K562 (cell line): ENCODE data around the gene DNAJC9. TPM values are rescaled to one million over a fixed set of nuclear protein-coding genes. Genes with fewer than 3 reads are reported as not detected.

Source experiments
- ASH1L ChIP-seq: fragments of 450-650 bp; IDR thresholded peaks from 2 replicates; pipeline ENCODE4 v1.6.1; 2018; ENCODE audit warnings: borderline replicate concordance, mild to moderate bottlenecking, low read depth; ENCODE audit not compliant: partially characterized antibody
- ESRRB ChIP-seq: fragments of 250-450 bp; sonication (Bioruptor Pico); IDR thresholded peaks from 2 replicates; pipeline ENCODE4 v1.5.0; 2020; ENCODE audit warnings: mild to moderate bottlenecking, moderate library complexity, borderline replicate concordance
- FOS ChIP-seq: IDR thresholded peaks from 3 replicates; pipeline ENCODE4 v1.6.1; 2011; ENCODE audit not compliant: insufficient read length; ENCODE audit errors: extremely low read depth
- HNRNPUL1 ChIP-seq: fragments of 200-400 bp; formaldehyde crosslinking; IDR thresholded peaks from 2 replicates; pipeline ENCODE4 v1.6.1; 2017; ENCODE audit warnings: low read length
- KLF16 ChIP-seq: IDR thresholded peaks from 2 replicates; pipeline ENCODE4 v1.6.1; 2016; ENCODE audit warnings: antibody characterized with exemption
- MAFF ChIP-seq: IDR thresholded peaks from 2 replicates; pipeline ENCODE4 v1.6.1; 2012; ENCODE audit warnings: low read length, improper control_type of control experiment
- NONO ChIP-seq, 2 experiments: fragments of 200-400 bp in 1 of 2; fragments of 450-650 bp in 1 of 2; formaldehyde crosslinking in 1 of 2; IDR thresholded peaks; 2 replicates each; pipeline ENCODE4 v1.6.1; 2017; ENCODE audit warnings: low read depth in 2 of 2, mild to moderate bottlenecking in 2 of 2, moderate library complexity in 2 of 2, low read length in 1 of 2
- NR2F6 ChIP-seq: fragments of 450-650 bp; formaldehyde crosslinking; IDR thresholded peaks from 2 replicates; pipeline ENCODE4 v1.4.0; 2020; ENCODE audit warnings: mild to moderate bottlenecking
- RUNX1 ChIP-seq: sonication (generic); IDR thresholded peaks from 2 replicates; pipeline ENCODE4 v1.6.1; 2016; ENCODE audit warnings: antibody characterized with exemption, low read depth
- YY1 ChIP-seq, 3 experiments: IDR thresholded peaks; 2 replicates each; pipeline ENCODE4 v1.6.1; 2011; ENCODE audit warnings: low read length in 2 of 3, mild to moderate bottlenecking in 2 of 3, moderate library complexity in 2 of 3, borderline replicate concordance in 1 of 3, control low read depth in 1 of 3, low read depth in 1 of 3; ENCODE audit not compliant: insufficient read depth in 3 of 3, insufficient replicate concordance in 2 of 3, control insufficient read depth in 1 of 3, insufficient read length in 1 of 3; ENCODE audit errors: extremely low read depth in 1 of 3
- ZNF140 ChIP-seq: fragments of 250-450 bp; sonication (Bioruptor Pico); IDR thresholded peaks from 2 replicates; pipeline ENCODE4 v1.8.0; 2021; ENCODE audit warnings: moderate library complexity, mild to moderate bottlenecking, inconsistent platforms
- ZNF507 ChIP-seq: conservative IDR thresholded peaks from 2 replicates; pipeline ENCODE4 v1.6.1; 2017; ENCODE audit warnings: missing genetic modification characterization, missing compliant biosample characterization
- ZNF584 ChIP-seq: fragments of 200-800 bp; sonication (Bioruptor generic); IDR thresholded peaks from 2 replicates; pipeline ENCODE4 v1.6.1; 2016; ENCODE audit warnings: low read depth, mild to moderate bottlenecking, missing genetic modification characterization, missing compliant biosample characterization
- ZNF589 ChIP-seq: fragments of 200-800 bp; sonication (Bioruptor generic); IDR thresholded peaks from 2 replicates; pipeline ENCODE4 v1.6.1; 2016; ENCODE audit warnings: low read depth, missing genetic modification characterization, missing compliant biosample characterization
- ZNF778 ChIP-seq: fragments of 450-650 bp; formaldehyde crosslinking; IDR thresholded peaks from 2 replicates; pipeline ENCODE4 v1.4.0; 2020; ENCODE audit warnings: mild to moderate bottlenecking, moderate library complexity
- ZZZ3 ChIP-seq: fragments of 450-650 bp; IDR thresholded peaks from 2 replicates; pipeline ENCODE4 v1.6.1; 2016; ENCODE audit warnings: antibody characterized with exemption, mild to moderate bottlenecking, moderate library complexity
- polyA plus RNA-seq, 8 experiments: library from polyadenylated mRNA; depleted of rRNA in 4 of 8; stranded (reverse) in 5 of 8; unstranded in 3 of 8; fragments of >200 nt; fragmentation: Nextera tagmentation in 2 of 8; fragmentation: Illumina TruSeq in 1 of 8; extraction: Ambion mirVana in 2 of 8; extraction: Trizol in 1 of 8; gene quantifications; 2 replicates each; pipeline versions ENCODE4 v1.2.1 to v1.2.3, GENCODE V29; 2011 to 2014; ENCODE audit warnings: inconsistent platforms in 1 of 8, missing spikeins in 1 of 8
- total RNA-seq, 7 experiments: library from RNA; depleted of rRNA in 6 of 7; stranded (reverse); fragments of >200 nt in 6 of 7; fragmentation: Illumina TruSeq in 2 of 7; extraction: Trizol in 2 of 7; gene quantifications; 2 replicates each; pipeline versions ENCODE4 v1.2.1 to v1.2.3, GENCODE V29; 2011 to 2021; ENCODE audit warnings: low replicate concordance in 1 of 7
- TF ChIP-seq, protein P1 (sequence below): fragments of 450-650 bp; formaldehyde crosslinking; IDR thresholded peaks from 2 replicates; pipeline ENCODE4 v1.4.0; 2020; ENCODE audit warnings: mild to moderate bottlenecking, moderate library complexity
- TF ChIP-seq, protein P2 (sequence below): fragments of 250-450 bp; sonication (Bioruptor Pico); IDR thresholded peaks from 2 replicates; pipeline ENCODE4 v1.4.0; 2020; ENCODE audit warnings: mild to moderate bottlenecking, moderate library complexity, borderline replicate concordance
- TF ChIP-seq, protein P3 (sequence below): sonication (generic); formaldehyde crosslinking; IDR thresholded peaks from 2 replicates; pipeline ENCODE4 v1.8.0; 2022; ENCODE audit warnings: missing genetic modification reagents, mild to moderate bottlenecking, borderline replicate concordance
- TF ChIP-seq, protein P4 (sequence below): fragments of 450-650 bp; IDR thresholded peaks from 2 replicates; pipeline ENCODE4 v1.6.1; 2018; ENCODE audit warnings: mild to moderate bottlenecking, low read depth; ENCODE audit not compliant: partially characterized antibody

Gene DNAJC9
- total and polyA plus RNA-seq, 9 of the 15 experiments (the other 6 are each of a cell fraction or from before 2014, with no cell fraction given): 66.7 to 133 (median 102) TPM

DNA sequence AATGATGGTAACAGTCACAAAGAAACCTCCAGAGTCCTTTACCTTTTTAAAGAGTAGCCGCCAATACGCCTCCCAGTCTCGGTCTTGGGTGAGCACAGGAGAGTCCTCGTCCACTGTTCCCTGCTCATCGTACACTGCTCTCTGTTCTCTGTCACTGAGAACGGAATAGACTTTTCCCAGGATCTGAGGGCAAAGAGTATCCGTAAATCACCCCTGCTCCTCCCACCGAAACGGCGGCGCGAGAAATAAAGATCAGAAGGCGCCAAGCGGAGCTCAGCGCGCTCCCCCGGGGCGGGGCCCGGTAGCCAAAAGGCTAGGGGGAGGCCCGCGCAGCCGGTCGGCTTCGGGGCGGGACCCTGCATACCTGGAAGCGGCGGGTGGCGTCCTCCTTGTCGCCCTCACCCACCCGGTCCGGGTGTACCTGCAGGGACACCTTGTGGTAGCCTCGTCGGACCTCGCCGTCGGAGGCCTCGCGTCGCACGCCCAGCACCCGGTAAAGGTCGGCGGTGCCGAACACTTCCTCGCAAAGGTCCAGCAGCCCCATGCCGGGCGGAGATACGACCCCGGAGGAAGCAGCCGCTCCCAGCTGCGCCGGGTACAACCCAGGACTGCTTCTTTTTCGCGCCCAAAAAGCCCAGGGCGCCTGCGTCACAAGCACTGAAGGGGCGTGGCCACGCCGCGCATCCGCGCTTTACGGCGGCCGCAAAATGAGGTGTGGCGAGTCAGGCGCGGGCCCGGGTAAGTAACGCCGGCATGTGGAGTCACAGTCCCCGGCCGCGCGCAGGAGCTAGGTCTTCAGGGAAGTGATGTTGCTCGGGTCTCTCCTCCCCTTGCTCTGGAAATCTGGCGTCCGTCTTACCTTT is at the start of gene DNAJC9 (continued):
- TF ChIP-seq RUNX1 (no peak; the same call in 1 of the 2 replicates), ZNF584 (CRISPR knock-in tag) (no peak), ZZZ3 (no peak; the same call in 1 of the 2 replicates), NR2F6 (CRISPR knock-in tag) (peak; percentile 8; the same call in 1 of the 2 replicates), NONO (IDR thresholded peaks at IDR 0.05; ENCODE audit: low read depth in 2 of 2, low read length in 1 of 2) (peak; percentile 74 to 83), ASH1L (no peak), MAFF (no peak), FOS (no peak), ZNF140 (CRISPR knock-in tag) (no peak), KLF16 (no peak), ESRRB (CRISPR knock-in tag) (no peak), ZNF589 (CRISPR knock-in tag) (no peak; the same call in 1 of the 2 replicates), ZNF507 (no peak), HNRNPUL1 (no peak), YY1 (IDR thresholded peaks at IDR 0.05; ENCODE audit: borderline replicate concordance in 1 of 3, control insufficient read depth in 1 of 3, extremely low read depth in 1 of 3, insufficient read depth in 3 of 3, insufficient read length in 1 of 3, insufficient replicate concordance in 2 of 3, low read depth in 1 of 3, low read length in 2 of 3) (peak in 2 of 3 experiments; percentile 54 to 71), ZNF778 (CRISPR knock-in tag) (no peak)
- TF ChIP-seq, protein P1, sequence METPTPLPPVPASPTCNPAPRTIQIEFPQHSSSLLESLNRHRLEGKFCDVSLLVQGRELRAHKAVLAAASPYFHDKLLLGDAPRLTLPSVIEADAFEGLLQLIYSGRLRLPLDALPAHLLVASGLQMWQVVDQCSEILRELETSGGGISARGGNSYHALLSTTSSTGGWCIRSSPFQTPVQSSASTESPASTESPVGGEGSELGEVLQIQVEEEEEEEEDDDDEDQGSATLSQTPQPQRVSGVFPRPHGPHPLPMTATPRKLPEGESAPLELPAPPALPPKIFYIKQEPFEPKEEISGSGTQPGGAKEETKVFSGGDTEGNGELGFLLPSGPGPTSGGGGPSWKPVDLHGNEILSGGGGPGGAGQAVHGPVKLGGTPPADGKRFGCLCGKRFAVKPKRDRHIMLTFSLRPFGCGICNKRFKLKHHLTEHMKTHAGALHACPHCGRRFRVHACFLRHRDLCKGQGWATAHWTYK (CRISPR knock-in tag): peak; percentile 96
- TF ChIP-seq, protein P2, sequence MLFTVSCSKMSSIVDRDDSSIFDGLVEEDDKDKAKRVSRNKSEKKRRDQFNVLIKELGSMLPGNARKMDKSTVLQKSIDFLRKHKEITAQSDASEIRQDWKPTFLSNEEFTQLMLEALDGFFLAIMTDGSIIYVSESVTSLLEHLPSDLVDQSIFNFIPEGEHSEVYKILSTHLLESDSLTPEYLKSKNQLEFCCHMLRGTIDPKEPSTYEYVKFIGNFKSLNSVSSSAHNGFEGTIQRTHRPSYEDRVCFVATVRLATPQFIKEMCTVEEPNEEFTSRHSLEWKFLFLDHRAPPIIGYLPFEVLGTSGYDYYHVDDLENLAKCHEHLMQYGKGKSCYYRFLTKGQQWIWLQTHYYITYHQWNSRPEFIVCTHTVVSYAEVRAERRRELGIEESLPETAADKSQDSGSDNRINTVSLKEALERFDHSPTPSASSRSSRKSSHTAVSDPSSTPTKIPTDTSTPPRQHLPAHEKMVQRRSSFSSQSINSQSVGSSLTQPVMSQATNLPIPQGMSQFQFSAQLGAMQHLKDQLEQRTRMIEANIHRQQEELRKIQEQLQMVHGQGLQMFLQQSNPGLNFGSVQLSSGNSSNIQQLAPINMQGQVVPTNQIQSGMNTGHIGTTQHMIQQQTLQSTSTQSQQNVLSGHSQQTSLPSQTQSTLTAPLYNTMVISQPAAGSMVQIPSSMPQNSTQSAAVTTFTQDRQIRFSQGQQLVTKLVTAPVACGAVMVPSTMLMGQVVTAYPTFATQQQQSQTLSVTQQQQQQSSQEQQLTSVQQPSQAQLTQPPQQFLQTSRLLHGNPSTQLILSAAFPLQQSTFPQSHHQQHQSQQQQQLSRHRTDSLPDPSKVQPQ (CRISPR knock-in tag): no peak
- TF ChIP-seq, protein P3, sequence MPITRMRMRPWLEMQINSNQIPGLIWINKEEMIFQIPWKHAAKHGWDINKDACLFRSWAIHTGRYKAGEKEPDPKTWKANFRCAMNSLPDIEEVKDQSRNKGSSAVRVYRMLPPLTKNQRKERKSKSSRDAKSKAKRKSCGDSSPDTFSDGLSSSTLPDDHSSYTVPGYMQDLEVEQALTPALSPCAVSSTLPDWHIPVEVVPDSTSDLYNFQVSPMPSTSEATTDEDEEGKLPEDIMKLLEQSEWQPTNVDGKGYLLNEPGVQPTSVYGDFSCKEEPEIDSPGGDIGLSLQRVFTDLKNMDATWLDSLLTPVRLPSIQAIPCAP (CRISPR knock-in tag): 0 out of 2 replicates have a peak, but pooled peaks have one; percentile 86
- TF ChIP-seq, protein P4, sequence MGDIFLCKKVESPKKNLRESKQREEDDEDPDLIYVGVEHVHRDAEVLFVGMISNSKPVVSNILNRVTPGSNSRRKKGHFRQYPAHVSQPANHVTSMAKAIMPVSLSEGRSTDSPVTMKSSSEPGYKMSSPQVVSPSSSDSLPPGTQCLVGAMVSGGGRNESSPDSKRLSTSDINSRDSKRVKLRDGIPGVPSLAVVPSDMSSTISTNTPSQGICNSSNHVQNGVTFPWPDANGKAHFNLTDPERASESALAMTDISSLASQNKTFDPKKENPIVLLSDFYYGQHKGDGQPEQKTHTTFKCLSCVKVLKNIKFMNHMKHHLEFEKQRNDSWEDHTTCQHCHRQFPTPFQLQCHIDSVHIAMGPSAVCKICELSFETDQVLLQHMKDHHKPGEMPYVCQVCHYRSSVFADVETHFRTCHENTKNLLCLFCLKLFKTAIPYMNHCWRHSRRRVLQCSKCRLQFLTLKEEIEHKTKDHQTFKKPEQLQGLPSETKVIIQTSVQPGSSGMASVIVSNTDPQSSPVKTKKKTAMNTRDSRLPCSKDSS: no peak
